DMS 273 (cell line): Measurements from ENCODE around the gene ARHGAP20.

Experiments used
- DNase-seq: peaks from one replicate; lab custom pipeline; 2025; ENCODE audit not compliant: unreplicated experiment; lab: John Stamatoyannopoulos, UW

ARHGAP20 gene

DNA sequence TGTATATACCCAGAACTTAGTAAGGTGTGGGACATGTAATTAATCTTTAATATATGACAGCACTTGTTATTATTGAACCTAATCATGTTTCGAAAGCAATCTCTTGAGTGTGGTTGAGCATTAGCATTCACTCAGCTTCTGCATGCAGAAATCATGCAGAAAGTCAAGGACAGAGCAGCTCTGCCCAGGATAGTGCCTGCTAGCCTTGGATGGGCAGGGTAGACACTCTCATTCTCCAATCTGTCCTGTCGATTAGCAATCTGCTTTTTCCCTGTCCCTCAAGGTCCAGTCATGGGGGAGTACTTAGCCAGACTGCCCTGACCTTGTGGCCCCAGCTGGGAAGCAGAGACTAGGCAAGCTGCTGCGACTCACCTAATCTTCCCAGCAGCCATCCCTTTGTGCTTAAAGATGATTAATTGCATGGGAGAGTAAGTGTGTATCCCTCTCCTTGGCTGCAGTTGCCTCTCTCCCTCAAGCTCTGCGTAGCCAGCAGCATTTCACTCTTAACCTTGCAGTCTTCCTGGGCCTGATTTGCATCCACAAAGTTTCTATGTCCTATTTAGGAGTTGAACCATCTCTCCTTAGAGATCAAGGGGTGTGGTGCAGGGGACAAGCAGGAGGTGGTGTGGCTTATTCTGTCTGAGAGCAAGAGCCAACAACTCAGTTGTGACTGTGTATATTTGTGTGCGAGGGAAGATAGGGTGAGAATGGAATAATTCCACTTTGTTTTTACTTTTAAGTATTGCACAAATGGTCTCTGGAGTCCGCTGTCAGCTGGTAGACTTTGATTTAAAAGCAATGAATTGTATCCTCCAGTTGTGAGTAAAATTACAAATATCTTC is 181.1 kb downstream of the ARHGAP20 start:
- DNase-seq, result no peak

- DNase-seq, result peak; percentile 23
Measured at GRCh38 chr11:110529043-110529442, 183.2 kb downstream of the ARHGAP20 start.

DNA sequence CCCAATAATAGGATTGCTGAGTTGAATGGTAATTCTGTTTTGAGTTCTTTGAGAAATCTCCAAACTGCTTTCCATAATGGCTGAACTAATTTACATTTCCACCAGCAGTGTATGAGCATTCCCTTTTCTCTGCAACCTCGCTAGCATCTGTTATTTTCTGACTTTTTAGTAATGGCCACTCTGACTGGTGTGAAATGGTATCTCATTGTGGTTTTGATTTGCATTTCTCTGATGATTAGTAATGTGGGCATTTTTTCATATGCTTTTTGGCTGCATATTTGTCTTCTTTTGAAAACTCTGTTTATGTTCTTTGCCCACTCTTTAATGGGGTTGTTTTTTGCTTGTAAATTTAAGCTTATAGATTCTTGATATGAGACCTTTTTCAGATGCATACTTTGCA is 185.1 kb downstream of the ARHGAP20 start:
- no peak for DNase-seq
